Lower leg skin (tissue), 3 donors: ENCODE data around the gene DHPS.

Experiments
- CTCF ChIP-seq, 3 donors: fragments of 450-650 bp; IDR thresholded peaks; one replicate each; pipeline ENCODE4 v1.5.1; 2016; ENCODE audit warnings: antibody characterized with exemption in 3 of 3, mild to moderate bottlenecking in 3 of 3, moderate library complexity in 2 of 3
- POLR2A ChIP-seq, 2 donors: fragments of 450-650 bp; IDR thresholded peaks; one replicate each; pipeline ENCODE4 v1.6.1; 2016 to 2017; ENCODE audit warnings: antibody characterized with exemption in 2 of 2, mild to moderate bottlenecking in 1 of 2, moderate library complexity in 1 of 2

DNA sequence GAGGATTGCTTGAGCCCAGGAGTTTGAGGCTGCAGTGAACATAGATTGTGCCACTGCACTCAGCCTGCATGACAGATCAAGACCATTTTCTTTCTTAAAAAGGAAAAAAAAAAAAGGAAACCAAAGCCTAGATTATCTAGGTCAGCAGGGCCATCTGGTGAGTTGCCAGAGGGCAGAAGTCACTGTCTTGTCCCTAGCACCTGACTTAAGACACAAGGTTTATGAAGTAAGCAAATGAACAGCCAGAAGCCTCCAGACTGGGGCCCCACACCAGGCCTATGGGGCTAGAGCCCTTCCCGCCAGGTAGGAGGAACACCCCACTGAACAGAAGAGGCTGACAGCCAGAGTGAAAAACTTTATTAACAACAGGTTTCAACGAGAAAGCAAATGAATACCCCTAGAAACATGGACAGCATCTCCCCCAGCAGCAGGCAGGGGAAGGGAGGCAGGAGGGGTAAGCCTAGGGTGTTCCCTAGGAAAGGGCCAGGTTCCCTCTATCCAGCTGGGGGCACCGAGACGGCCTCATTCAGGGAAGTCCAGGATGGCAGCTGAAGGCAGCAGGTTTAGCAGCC lies 13.9 kb downstream of the DHPS start:
- no peak for TF ChIP-seq CTCF (IDR thresholded peaks at IDR 0.05)
- TF ChIP-seq POLR2A (IDR thresholded peaks at IDR 0.05): no peak
